GM12878 (cell line): ENCODE results near the gene CHCHD3.

Source experiments
- CTCF ChIP-seq, 3 experiments: IDR thresholded peaks in 2 of 3; conservative IDR thresholded peaks in 1 of 3; 2 replicates each; pipeline ENCODE4 v1.5.1; 2011; ENCODE audit warnings: low read depth in 3 of 3, low read length in 3 of 3, mild to moderate bottlenecking in 3 of 3, control low read depth in 2 of 3, moderate library complexity in 2 of 3, inconsistent platforms in 1 of 3, mixed read lengths in 1 of 3; ENCODE audit not compliant: control insufficient read depth in 2 of 3, insufficient read depth in 1 of 3; ENCODE audit errors: extremely low read depth in 1 of 3
- EZH2 ChIP-seq: IDR thresholded peaks from 2 replicates; pipeline ENCODE4 v1.6.1; 2012; ENCODE audit warnings: low read depth, mild to moderate bottlenecking, control low read depth, inconsistent platforms, low read length, borderline replicate concordance; ENCODE audit not compliant: control insufficient read depth
- MTA2 ChIP-seq: fragments of 450-650 bp; IDR thresholded peaks from 2 replicates; pipeline ENCODE4 v1.6.1; 2016; ENCODE audit warnings: low read depth, mild to moderate bottlenecking, moderate library complexity
- NFYB ChIP-seq: IDR thresholded peaks from 2 replicates; pipeline ENCODE4 v1.6.1; 2011; ENCODE audit warnings: low read depth, mild to moderate bottlenecking, low read length, improper control_type of control experiment, moderate library complexity; ENCODE audit not compliant: insufficient read depth
- PAX5 ChIP-seq: IDR thresholded peaks from 2 replicates; pipeline ENCODE4 v1.6.1; 2011; ENCODE audit warnings: low read depth, low read length, borderline replicate concordance
- POLR2A ChIP-seq: IDR thresholded peaks from 2 replicates; pipeline ENCODE4 v1.6.1; 2011; ENCODE audit warnings: low read depth, mild to moderate bottlenecking, low read length
- TF ChIP-seq, protein P1 (sequence below): IDR thresholded peaks from 2 replicates; pipeline ENCODE4 v1.6.1; 2011; ENCODE audit warnings: low read depth, low read length, improper control_type of control experiment, borderline replicate concordance

- TF ChIP-seq NFYB (no peak), CTCF (IDR thresholded peaks at IDR 0.05 in 2 of 3, conservative IDR thresholded peaks at IDR 0.05 in 1 of 3; ENCODE audit: control insufficient read depth in 2 of 3, extremely low read depth in 1 of 3, insufficient read depth in 1 of 3, low read depth in 3 of 3, low read length in 3 of 3) (no peak), MTA2 (no peak), EZH2 (no peak), PAX5 (no peak), POLR2A (no peak)
- TF ChIP-seq, protein P1, sequence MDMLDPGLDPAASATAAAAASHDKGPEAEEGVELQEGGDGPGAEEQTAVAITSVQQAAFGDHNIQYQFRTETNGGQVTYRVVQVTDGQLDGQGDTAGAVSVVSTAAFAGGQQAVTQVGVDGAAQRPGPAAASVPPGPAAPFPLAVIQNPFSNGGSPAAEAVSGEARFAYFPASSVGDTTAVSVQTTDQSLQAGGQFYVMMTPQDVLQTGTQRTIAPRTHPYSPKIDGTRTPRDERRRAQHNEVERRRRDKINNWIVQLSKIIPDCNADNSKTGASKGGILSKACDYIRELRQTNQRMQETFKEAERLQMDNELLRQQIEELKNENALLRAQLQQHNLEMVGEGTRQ, result no peak
Observed at GRCh38 chr7:133126422-133126821, 44.5 kb upstream of the CHCHD3 start.
